Prostate gland (tissue), 2 donors: ENCODE measurements around the gene CBARP.
A peak's percentile ranks its signal among the peaks of the same experiment; 100 is the strongest.

Source experiments
- CTCF ChIP-seq, 4 experiments: fragments of 200-600 bp in 2 of 4; fragments of 450-650 bp in 2 of 4; sonication (generic) in 2 of 4; IDR thresholded peaks; 1 replicate in 3 of 4; 2 replicates in 1 of 4; pipeline ENCODE4 v1.5.1; 2016 to 2019; ENCODE audit warnings: antibody characterized with exemption in 4 of 4, mild to moderate bottlenecking in 2 of 4, moderate library complexity in 2 of 4
- POLR2A ChIP-seq: fragments of 450-650 bp; IDR thresholded peaks from one replicate; pipeline ENCODE4 v1.6.1; 2016; ENCODE audit warnings: antibody characterized with exemption, mild to moderate bottlenecking

DNA sequence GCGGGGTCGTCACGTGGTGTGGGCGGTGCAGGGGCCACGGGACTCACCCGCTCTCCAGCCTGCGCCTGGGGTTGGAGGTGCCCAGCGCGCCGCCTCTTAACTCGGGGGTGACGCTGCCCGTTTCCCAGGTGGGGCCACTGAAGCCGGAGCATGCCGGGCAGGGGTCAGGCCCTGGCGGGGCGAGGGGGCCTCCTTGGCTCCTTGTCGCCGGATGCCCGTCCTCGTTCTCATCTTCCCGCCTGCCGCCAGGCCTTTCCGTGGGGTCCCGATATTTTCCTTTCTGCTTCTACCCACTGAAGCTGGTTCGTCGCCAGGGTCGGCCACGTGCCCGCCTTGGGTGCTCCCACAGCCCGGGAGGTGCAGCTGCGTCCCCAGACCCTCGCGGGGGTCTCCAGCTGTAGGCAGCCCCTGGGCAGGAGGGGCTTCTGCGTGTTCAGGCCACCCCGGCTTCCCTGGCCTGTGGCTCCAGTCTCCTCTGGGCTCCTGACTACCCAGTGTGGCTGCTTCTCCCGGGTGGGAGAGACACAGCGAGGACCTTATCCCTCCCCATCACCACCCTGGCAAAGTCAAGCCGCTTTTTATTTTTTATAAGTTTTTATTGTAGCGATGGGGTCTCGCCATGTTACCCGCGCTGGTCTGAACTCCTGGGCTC, 38.3 kb upstream of the CBARP start:
- TF ChIP-seq CTCF (IDR thresholded peaks at IDR 0.05) = no peak
- TF ChIP-seq POLR2A = peak; percentile 17
